DMS 273 (cell line): ENCODE data around the gene COG2.
"Not testable (repeated sequence)": the region's sequence is repeated elsewhere in the genome, so short reads cannot be mapped to it uniquely, and the experiment has no call there.

Experiments used
- DNase-seq: peaks from one replicate; lab custom pipeline; 2025; ENCODE audit not compliant: unreplicated experiment; lab: John Stamatoyannopoulos, UW

The COG2 gene

DNA sequence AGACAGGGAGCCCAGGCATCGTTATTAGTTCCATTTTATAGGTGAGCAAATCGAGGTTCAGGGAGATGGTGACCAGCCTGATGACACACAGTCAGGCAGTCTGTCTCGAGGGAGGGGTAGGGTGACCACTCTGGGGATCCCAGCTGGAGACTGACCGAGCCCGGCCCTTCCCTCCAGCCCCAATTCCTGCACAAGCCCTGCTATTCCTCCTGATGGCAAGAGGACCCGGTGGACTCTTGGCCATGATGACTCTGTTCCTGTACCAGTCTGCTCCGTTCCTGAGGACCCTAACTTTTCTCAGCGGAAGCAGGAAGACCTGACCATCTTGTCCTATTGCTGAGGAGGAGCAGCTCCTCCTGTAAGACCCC lies 71.2 kb downstream of the COG2 start:
- no peak for DNase-seq

DNA sequence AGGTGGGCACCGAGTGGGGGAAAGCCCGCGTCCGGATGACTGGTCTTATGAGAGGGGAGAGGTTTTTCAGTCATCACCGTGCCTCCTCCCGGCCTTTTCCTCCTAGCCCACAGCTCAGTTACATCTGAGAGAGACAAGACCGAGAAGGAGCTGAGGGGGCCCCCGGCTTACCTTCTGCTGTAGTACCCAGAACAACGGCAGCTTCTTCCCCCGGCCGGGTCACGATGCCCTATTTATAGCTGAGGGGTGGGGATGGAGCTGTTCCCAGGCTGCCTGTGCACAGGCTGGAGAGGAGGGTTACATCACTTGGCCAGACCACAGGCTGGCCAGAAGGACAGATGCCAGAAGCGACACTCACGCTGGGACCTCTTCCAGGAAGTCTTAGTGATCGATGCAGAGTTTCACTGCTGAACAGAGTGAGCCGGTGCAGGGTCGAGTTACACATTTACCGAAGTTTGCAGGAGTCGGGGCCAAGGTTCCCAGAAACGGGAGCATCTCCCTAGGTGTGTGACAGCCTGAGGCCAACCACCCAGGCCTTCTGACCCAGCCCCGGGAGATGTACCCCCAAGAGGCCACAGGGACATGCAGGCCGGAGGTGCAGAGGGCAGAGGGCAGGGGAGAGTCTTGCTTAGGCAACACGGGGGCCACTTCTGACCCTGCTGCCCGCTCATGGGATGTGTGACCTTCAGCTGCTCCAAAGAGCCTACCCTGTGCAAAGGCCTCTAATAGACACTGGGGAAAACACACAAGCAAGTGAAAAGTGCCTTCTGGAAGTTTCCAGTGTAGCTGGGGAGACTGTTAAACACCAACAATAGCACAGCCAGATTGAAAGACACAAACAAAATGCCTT lies 71.9 kb downstream of the COG2 start, which contains the start of gene AGT:
TSS of gene AGT (minus strand) at position 208 of the 850 bp plus-strand sequence. CDS start 3,299 bp downstream, outside the sequence.
- peak; percentile 76 for DNase-seq

DNA sequence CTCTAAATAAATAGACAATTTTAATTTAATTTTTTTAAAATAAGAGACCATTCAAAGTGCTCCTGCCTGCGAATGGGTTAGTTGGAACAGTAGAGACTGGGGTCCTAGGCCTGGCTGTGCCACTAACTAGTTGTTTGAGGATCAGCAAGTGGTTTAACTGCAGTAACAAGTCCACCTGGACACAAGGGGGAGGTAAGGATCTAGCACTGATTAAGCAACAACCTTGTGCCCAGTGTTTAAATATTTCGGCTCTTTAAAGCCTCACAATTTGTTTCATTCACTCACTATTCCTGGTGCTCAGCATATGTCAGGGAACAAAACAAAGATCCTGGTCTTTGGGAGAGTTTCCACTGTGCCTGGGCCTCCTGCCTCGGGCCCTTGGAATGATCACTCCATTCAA lies 73.2 kb downstream of the COG2 start:
- DNase-seq, result peak; percentile 28

GRCh38 chr1:230716453-230716852 lies 74.2 kb downstream of the COG2 start:
- DNase-seq, result not testable (repeated sequence)

DNA sequence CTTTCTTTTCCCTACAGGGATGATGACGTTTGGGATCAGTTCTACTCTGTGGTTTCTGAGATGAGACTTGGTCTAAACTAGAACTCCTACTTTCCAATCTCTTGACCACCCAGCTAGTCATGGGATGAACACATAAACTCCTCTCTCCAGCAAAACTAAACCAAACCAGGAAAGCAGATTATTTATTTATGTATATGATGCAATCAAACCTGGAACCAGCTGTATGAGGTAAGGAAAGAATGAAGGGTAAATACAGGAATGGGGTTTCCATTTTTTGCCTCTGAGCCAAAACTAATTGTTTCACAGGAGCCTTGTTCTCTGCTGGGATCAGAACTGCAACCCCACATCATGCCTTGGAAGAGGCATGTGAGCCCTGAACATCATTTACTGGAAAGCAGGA lies 75.0 kb downstream of the COG2 start:
- DNase-seq, result no peak

- not testable (repeated sequence) for DNase-seq
Observed at GRCh38 chr1:230721849-230722522, 79.7 kb downstream of the COG2 start.

DNA sequence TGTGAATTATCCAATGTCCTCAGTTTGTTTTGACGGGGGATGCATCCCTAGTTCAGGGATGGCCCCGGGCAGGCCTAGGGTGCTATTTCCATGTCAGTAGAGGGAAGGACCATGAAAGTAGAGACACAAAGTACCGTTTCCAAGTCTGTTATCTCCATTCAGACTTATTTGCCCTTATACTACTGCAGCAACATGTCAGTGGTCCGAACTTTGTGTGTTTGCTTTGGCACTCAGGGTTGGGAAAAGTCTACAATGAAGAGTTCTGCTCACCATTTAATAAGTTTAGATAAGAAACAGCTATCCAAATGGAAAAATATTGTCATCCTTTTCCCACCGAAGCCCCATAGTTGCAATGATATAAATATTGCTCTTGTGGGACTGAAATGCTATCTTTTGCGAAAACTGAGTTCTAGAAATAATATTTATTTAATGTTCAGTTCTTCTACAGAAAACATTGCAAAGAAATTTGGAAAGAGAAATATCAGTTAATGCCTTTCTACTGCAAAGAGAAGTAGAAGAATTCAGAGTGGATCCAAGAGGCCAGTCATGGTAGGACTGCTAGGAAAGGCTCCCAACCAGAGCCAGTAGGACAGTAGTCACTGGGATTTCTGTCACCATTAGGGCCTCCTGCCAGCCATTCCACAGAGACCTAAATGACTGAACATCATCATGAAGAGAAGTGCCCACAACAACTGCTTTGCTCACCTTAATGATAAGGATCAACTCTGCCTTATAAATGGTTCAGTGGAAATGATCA lies 83.2 kb downstream of the COG2 start:
- no peak for DNase-seq

DNA sequence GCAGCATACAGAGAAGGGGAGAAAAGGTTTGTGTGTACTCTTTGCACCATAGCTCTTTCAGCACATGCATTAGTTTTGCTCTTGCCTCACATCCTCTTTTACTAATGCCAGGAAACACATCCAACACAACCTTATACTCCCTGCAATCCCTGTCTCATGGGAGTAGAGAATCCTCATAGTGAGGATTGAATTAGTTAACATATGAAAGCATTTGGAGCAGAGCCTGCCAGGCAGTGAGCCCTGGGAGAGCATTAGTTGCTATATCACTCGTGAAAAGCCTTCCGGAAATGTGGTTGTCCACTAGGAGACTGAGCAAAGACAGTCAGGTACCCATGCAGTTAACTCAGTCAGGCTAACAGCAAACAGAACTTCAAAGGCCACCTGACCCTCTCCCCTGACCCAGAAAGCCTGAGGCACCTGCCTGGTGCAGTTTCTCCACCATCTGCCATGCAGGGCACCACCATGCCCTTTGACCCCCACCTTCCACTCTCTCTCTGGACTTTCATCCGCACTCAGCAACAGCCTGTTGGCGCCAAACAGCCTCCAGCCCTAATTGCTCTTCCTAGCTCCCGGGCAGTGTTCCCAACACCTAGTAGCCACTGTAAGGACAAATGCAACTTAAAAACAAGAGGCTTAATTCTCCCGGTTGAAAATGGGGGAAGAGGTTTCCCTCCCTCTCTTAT lies 86.6 kb downstream of the COG2 start:
- DNase-seq, result peak; percentile 39

GRCh38 chr1:230730977-230731376 lies 88.7 kb downstream of the COG2 start:
- peak; percentile 27 for DNase-seq

GRCh38 chr1:230735447-230735846 lies 93.2 kb downstream of the COG2 start:
- peak; percentile 15 for DNase-seq

DNA sequence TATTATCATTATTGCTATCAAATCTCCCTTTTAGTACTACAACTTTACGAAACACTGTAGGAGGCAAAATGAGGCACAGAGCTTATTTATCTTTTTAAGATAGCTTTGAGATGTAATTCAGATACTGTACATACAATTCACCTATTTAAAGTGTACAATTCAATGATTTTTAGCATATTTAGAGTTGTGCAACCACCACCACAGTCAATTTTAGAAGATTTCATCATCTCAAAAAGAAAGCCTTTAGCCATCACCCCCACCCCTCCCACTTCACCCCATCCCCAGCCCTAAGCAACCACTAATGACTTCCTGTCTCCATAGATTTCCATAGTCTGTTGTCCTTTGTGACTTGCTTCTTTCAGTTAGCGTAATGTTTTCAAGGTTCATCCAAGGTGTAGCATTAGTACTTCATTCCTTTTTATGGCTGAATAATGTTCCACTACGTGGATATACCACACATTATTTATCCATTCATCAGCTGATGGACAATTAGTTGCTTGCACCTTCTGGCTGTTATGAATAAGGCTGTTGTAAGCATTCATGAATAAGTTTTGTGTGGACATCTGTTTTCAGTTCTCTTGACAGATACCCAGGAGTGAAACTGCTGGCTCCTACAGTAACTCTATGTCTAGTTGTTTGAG lies 95.5 kb downstream of the COG2 start:
- no peak for DNase-seq

DNA sequence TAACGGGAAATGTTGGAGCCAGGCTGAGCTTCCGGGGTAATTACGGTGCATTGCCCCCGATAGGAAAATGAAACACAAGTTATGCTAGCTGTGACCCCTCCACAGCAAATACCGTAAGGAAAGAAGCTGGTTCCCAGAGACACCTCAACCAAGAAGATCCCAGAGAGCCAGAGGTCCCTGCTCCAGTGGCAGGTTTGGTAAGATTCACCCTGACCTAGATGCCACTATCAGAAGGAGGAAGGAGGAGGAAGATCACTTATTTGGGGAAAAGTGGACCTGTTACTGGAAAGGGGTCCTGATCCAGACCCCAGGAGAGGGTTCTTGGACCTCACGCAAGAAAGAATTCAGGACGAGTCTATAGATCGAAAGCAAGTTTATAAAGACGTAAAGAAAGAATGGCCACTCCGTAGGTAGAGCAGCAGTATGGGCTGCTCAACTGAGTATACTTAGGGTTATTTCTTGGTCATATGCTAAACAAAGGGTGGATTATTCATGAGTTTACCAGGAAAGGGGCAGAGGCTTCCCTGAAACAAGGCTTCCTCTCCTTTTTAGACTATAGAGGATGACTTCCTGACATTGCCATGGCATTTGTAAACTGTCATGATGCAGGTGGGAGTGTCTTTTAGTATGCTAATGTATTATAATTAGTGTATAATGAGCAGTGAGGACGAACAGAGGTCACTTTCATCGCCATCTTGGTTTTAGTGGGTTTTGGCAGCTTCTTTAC lies 97.4 kb downstream of the COG2 start:
- no peak for DNase-seq
